Activated CD8-positive, alpha-beta memory T cell treated with anti-CD3 and anti-CD28 coated beads, Interleukin-2, amount 50 U/mL, for 4 hours (primary cell): ENCODE measurements around the gene KYAT1.
"Not testable (repeated sequence)": the region's sequence is repeated elsewhere in the genome, so short reads cannot be mapped to it uniquely, and the experiment has no call there.

Experiments
- DNase-seq: peaks from one replicate; pipeline ENCODE4 v3.0.0-alpha.2; 2020

Gene KYAT1

DNA sequence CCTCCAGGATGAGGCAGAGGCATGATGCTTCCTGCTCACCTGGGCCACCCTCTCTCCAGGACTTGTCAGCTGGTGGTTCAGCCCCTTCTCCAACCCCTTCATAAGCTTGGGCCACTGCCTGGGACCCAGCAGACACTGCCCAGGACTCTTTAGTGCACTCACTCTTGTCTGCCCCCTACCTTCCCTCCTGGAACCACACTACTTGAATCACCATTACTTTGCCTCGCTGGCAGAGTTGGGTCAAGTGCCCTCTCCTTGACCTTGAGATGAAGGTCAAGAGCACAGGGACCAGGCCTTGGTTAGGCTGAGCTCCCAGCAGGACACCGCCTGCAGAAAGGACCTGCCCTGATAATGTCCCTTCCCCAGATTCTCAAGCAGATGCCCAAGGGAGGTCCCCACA lies 71.9 kb downstream of the KYAT1 start:
- DNase-seq = no peak

DNA sequence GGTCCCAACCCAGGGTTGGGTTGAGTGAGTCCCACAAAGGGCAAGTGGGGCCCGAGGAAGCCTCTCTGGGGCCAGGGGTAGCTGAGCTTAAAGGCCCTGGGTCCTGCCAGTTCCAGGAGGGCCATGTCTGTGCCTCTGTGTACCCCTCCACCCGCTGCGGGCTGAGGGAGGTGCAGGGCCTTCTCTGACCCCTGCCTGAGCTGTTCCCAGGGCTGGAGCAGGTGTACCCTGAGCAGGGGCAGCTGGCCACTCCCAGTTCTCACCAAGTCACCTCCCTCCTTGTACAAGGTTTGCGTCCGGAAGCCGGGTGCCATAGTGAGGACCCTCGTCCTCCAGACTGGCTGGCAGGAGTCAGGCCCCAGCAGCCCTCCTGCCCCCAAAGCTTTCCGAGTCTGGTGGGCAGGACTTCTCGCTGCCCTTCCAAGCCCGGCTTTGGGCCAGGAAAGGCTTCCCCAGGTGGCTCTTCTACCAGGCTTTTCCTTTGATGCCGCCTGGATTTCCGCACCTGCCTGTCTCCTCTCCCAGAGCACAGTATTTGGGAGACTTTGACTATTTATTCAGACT lies 72.6 kb downstream of the KYAT1 start:
- no peak for DNase-seq

DNA sequence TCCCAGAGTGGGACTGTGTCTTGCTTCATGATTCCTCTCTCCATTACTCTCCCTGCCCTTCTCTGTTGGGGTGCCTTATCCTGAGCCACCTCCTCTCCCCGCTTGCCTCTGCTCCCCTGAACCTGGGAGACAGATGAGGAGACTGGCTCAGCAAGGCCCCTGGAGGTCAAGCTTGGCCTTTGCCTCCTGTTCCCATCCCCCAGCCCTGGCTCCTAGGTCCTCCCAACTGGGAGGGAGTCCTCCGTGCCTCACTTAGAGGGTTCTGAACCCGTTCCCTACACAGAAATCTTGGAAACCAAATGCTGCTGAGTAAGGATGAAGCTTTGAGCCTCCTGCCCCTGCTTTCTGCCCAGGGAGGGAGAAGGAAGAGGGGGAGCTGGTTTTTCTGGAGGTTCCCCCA lies 73.2 kb downstream of the KYAT1 start:
- DNase-seq = no peak

DNA sequence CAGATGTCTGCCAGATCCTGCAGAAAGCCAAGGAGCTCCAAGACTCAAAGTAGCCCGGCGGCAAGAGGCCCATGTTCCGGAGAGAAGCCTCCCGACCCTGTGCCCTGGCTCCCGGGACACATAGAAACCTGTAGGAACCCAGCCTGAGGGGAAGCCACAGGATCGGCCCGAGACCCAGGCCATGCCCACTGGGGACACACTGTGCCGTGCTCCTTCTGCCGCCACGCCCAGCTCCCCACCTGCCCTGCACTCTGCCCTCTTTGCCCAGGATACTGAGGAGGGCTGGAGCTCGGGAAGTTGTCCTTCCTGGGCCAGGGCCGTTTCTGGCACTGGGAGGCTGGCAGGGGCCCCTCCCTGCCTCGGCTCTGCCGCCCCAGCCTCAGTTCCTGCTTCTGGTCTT lies 73.9 kb downstream of the KYAT1 start:
- DNase-seq = no peak

DNA sequence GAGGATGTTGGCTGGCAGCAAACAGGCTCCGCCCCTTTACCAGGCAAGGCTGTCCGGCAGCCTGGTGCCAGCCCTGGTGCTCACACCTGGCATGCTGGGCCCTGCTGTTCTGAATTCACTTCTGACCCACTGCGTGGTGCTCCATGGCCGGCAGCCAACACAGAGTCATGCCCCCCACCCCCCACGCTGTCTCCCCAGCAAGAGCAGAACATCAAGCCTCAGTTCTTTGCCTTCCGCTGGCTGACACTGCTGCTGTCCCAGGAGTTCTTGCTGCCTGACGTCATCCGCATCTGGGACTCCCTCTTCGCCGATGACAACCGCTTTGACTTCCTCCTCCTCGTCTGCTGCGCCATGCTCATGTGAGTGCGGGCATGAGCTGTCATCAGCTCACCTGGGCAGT lies 76.1 kb downstream of the KYAT1 start:
- no peak for DNase-seq

DNA sequence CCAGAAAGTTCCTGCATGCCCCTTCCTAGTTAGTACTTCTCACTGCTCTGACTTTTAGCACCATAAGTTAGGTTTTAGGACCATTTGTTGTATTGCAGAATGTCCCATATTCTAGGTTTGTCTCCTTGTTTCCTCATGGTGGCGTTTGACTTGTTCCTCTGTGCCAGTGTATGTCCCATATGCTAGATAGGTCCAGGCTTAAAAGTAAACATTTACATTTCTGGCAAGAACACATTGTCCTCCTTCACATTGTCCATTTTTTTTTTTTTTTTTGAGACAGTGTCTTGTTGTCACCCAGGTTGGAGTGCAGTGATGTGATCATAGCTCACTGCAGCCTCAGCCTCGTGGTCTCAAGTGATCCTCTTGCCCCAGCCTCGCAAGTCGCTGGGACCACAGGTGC lies 79.3 kb downstream of the KYAT1 start:
- DNase-seq = no peak

DNA sequence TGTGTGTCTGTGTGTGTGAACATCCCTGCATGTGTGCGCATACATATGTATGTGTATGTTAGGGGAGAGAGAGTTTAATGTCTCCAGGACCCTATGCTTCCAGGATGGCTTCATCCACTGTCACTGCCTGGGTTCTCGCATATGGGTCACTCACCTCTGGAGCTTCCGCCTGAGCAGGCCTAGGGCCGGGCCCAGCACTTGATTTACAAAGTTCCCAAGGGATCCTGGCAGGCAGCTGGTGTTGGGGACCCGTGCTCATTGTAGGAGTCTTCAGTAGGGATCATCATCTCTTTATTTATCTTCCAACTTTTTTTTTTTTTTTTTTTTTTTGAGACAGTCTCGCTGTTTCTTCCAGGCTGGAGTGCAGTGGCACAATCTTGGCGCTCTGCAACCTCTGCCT lies 81.7 kb downstream of the KYAT1 start:
- no peak for DNase-seq

DNA sequence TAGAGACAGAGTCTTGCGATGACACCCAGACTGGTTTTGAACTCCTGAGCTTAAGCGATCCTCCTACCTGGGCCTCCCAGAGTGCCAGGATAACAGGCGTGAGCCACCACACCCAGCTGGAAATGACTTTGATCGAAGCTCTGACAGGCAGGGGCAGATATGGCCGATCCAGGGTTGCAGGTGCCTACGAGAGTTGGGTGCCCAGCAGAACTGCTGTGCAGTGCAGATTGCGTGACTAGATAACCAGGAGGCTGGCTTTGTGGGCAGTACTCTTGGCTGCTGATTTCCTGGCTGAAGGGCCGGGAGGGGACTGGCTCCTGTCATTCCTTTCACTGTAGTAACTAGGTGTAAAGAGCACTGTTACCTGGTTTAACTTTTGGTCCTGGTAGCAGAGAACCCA lies 82.9 kb downstream of the KYAT1 start:
- DNase-seq = no peak

DNA sequence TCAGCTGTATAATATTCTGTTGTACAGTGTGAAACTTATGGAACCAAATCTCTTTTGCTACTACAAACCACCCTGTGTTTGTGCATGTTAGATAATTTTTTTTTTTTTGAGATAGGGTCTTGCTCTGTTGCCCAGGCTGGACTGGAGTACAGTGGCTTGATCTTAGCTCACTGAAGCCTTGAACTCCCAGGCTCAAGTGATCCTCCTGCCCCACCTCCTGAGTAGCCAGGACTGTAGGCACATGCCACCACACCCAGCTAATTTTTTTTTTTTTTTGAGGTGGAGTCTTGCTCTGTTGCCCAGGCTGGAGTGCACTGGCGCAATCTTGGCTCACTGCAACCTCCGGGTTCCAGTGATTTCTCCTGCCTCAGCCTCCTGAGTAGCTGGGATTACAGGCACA lies 86.8 kb downstream of the KYAT1 start:
- not testable (repeated sequence) for DNase-seq

DNA sequence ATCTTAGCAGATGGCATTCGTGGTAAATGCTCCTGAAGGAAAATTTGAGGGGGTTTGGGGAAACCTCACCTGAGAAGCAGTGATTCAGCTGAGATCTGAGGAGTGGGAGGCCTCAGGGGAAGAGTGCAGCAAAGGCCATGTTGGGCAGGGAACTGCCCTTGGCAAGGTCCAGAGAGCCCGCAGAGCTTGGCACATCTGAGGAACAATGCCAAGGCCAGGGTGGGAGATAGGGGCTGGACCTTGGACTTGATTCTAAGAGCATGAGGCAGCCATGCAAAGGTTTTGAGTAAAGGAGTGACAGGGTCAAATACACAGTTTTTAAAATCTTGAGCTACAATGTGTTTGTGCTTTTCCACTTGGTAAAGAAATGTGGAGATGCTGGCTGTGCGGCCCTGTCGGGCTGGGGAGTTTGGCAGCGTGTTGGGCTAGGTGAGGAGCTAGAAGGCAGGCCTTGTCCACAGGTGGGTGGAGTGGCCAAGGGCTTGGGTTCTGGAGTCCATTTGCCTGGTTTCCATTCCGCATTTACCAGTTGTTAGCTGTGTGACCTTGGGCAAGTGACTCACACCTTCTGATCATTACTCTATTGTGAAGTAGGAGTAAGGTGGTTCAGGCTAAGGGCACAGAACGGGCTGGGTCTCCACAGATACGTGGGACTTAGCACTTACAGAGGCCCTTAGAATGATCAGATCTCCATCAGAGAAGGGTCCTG lies 88.6 kb downstream of the KYAT1 start:
- no peak for DNase-seq

DNA sequence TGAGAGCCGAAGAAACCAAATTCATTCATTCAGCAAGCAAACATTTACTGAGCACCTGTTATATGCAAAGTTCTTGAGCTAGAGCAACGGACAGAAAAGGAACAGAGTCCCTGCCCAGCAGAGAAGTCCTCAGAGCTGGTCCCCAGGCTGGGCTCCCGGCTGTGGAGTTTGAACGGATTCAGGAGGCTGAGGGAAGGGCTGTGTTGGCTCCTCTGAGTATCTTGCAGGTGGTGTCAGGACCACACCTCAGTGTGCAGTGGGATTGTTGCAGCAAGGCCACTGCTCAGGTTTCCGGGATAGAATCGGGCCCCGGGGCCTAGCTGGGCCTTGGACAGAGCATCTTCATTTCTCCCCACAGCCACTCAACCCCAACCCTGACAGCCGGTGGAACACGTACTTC lies 89.6 kb downstream of the KYAT1 start:
- no peak for DNase-seq

DNA sequence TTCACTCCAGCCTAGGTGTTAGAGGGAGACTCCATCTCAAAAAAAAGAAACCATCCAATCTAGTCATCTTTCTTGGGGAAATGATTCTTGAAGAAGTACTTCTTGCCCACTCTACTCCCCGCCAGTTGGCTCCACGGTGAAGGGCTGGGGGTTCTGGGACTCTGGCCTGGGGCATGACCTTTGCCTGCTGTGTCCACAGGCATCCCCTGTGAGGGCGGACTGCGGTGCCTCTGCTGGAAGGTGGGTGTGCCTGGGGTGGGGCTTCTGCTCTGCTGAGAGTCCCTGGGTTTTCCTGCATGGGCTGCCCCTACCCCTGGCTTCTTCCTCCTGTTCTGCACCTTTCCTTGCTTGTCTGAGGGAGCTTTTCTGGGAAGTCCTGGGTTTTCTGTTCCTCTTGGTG lies 91.2 kb downstream of the KYAT1 start:
- DNase-seq = no peak

DNA sequence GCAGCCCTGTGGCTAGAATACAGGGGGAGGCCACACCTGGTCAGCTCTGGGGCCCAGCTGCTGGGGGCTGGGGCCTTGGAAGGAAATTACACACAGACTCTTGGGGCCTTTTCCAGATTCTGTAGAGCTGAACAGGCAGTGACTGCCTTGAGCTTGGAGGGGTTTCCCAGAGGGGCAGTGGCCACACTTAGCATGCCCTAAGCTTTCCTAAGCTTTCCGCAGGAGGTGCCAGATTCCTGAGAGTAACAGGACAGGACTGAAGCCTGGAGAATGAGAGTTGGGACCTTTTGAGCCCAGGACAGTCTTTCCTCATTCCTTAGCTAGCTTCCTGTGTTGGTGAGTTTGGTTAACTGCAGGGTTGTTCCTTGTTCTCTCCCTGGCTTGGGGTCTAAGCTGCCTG lies 93.3 kb downstream of the KYAT1 start:
- DNase-seq = no peak

DNA sequence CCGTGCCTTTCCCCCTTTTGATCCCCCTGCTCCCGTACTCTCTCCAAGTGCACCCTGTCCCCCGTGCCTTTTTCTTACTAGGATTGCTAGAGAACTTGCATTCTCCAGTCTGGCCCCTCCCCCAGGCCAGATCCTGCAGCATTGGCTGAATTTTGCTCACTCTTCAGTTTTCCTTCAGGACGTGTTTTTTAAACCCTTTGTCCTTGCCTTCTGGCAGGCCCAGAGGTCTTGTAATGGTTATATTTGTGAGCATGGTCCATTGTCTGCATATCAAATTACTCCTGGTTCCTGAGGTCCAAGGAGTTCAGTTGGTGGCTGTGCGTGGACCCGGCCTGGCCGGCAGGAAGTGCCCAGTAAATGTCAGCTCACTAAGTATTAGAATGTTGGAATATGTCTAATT lies 94.1 kb downstream of the KYAT1 start:
- no peak for DNase-seq

DNA sequence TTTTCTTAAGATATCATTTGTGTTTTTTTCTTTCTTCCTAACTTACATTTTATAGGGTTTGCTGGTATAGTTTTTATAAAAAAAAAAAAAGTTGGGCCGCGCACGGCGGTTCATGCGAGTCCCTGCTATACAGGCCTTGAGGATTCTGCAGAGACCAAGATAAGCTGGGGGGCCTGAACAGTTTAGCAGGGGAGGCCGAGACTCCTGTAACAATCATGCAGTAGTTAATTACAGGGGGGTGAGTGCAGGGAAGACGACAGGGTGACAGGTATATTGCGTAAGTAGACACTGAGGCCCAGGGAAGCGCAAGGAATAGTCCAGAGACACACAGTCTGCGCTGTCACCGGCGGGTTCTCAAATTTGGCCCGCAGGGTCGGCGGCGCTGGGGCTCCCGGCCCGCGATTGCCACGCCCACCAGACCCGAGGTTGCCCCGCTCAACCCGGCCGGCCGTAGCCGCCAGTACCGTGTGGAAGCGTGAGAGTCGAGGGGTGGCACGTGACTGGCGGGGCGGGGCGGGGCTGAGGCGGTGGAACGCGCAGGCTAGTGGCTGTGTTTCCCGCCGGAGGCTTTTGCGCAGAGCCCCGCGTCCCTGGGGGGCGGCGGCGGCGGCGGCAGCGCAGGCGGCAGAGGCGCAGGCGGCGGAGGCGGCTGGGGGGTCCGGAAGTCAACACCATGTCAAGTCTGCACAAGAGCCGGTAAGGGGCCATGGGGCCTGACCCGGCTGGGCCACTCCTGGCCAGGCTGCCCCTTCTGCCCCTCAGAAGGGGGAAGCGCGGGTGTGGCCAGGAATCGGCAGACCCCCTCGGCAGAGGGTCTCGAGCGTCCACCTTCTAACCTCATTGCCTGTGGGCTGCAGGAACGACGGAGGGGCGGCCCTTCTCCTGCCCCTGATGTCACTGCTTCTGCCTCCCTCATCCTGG lies 94.8 kb downstream of the KYAT1 start, which contains the start of gene TBC1D13:
TBC1D13 (plus strand) TSS at position 573 of the 921 bp plus-strand sequence; CDS start at position 674, 101 bp downstream.
- DNase-seq = peak; percentile 89

DNA sequence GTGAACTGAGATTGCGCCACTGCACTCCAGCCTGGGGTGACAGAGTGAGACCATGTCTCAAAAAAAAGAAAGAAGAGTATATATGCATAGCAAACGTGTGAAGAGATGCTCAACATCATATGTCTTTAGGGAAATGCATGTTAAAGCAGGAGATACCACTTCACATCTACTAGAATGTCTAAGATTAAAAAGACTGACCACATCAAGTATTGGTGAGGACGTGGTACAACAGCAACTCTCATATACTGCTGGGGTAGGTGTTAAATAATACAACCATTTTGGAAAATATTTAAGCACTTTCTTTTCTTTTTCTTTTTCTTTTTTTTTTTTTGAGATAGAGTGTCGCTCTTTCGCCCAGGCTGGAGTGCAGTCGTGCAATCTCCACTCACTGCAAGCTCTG lies 96.3 kb downstream of the KYAT1 start:
- DNase-seq = no peak
